ENCODE data around the gene ALDH6A1.

DNA sequence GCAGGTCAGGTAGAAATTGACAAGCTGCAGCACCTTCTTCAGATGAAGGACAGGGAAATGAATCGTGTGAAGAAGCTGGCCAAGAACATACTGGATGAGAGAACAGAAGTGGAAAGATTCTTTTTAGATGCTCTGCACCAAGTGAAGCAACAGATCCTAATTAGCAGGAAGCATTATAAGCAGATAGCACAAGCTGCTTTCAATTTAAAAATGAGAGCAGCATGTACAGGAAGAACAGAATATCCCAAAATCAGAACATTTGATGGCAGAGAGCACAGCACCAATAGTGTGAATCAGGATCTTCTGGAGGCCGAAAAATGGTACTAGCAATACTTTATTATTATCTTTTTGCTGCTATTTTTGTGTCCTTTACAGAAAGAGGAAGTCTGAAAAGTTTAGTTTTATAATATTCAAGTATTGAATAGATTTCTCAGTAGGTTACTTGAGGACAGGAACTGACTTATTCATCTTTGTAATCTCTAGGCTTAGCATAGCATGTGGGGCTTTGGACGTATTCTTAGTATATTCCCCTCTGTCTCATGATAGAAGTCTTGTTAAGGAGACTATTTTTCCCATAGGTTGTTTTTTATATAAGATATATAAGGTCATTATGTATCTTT is 34.3 kb downstream of the ALDH6A1 start:
- no peak for TF ChIP-seq EZH2 (IDR thresholded peaks at IDR 0.05; ENCODE audit: borderline replicate concordance, insufficient read depth, low read depth, low read length, poor library complexity, severe bottlenecking)
- TF ChIP-seq, protein P1, sequence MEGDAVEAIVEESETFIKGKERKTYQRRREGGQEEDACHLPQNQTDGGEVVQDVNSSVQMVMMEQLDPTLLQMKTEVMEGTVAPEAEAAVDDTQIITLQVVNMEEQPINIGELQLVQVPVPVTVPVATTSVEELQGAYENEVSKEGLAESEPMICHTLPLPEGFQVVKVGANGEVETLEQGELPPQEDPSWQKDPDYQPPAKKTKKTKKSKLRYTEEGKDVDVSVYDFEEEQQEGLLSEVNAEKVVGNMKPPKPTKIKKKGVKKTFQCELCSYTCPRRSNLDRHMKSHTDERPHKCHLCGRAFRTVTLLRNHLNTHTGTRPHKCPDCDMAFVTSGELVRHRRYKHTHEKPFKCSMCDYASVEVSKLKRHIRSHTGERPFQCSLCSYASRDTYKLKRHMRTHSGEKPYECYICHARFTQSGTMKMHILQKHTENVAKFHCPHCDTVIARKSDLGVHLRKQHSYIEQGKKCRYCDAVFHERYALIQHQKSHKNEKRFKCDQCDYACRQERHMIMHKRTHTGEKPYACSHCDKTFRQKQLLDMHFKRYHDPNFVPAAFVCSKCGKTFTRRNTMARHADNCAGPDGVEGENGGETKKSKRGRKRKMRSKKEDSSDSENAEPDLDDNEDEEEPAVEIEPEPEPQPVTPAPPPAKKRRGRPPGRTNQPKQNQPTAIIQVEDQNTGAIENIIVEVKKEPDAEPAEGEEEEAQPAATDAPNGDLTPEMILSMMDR (IDR thresholded peaks at IDR 0.05): no peak

All from B cell (primary cell).